Esophagus muscularis mucosa (tissue), 4 donors: ENCODE measurements around the gene ZNF521.

Experiments
- CTCF ChIP-seq, 3 experiments: fragments of 200-600 bp in 2 of 3; fragments of 450-650 bp in 1 of 3; sonication (generic) in 2 of 3; IDR thresholded peaks; one replicate each; pipeline ENCODE4 v1.5.1; 2017 to 2019; ENCODE audit warnings: antibody characterized with exemption in 3 of 3, mild to moderate bottlenecking in 2 of 3, moderate library complexity in 1 of 3
- EP300 ChIP-seq: sonication (generic); formaldehyde crosslinking; IDR thresholded peaks from one replicate; pipeline ENCODE4 v1.6.1; 2017; ENCODE audit warnings: antibody characterized with exemption
- POLR2A ChIP-seq: fragments of 450-650 bp; IDR thresholded peaks from one replicate; pipeline ENCODE4 v1.6.1; 2017; ENCODE audit warnings: antibody characterized with exemption, moderate library complexity, mild to moderate bottlenecking, low read depth
- POLR2AphosphoS5 ChIP-seq, 2 donors: sonication (generic); formaldehyde crosslinking; IDR thresholded peaks; one replicate each; pipeline ENCODE4 v1.6.1; 2017; ENCODE audit warnings: antibody characterized with exemption in 2 of 2

- TF ChIP-seq CTCF (IDR thresholded peaks at IDR 0.05) = no peak
- no peak for TF ChIP-seq POLR2AphosphoS5 (IDR thresholded peaks at IDR 0.05)
- TF ChIP-seq POLR2A = no peak
- no peak for TF ChIP-seq EP300
Observed at GRCh38 chr18:25175558-25176517, 176.1 kb downstream of the ZNF521 start.
